HS-27A (cell line): ENCODE measurements around the gene KIF5C.

Experiments
- DNase-seq: peaks from one replicate; pipeline ENCODE4 v3.0.0-alpha.2; 2012; ENCODE audit warnings: low read depth, missing footprints

Gene KIF5C

GRCh38 chr2:149015926-149016563 lies 141.0 kb downstream of the KIF5C start:
- no peak for DNase-seq

GRCh38 chr2:149017116-149017985 lies 142.3 kb downstream of the KIF5C start:
- peak; percentile 64 for DNase-seq

GRCh38 chr2:149018981-149019380 lies 144.0 kb downstream of the KIF5C start:
- DNase-seq, result no peak

- DNase-seq, result no peak
Measured at GRCh38 chr2:149019768-149020167, 144.7 kb downstream of the KIF5C start.

GRCh38 chr2:149020432-149020851 lies 145.4 kb downstream of the KIF5C start:
- DNase-seq, result no peak

- no peak for DNase-seq
Measured at GRCh38 chr2:149021271-149021719, 146.3 kb downstream of the KIF5C start.

GRCh38 chr2:149021761-149022160 lies 146.7 kb downstream of the KIF5C start:
- no peak for DNase-seq

GRCh38 chr2:149023091-149023490 lies 148.1 kb downstream of the KIF5C start:
- no peak for DNase-seq

GRCh38 chr2:149027590-149028250 lies 152.7 kb downstream of the KIF5C start:
- DNase-seq, result no peak

- DNase-seq, result no peak
Measured at GRCh38 chr2:149028377-149028776, 153.3 kb downstream of the KIF5C start.

GRCh38 chr2:149028891-149029290 lies 153.9 kb downstream of the KIF5C start:
- no peak for DNase-seq

- no peak for DNase-seq
Measured at GRCh38 chr2:149029307-149029965, 154.4 kb downstream of the KIF5C start.

- no peak for DNase-seq
Measured at GRCh38 chr2:149031396-149031795, 156.4 kb downstream of the KIF5C start.

- DNase-seq, result no peak
Measured at GRCh38 chr2:149033716-149034115, 158.7 kb downstream of the KIF5C start.

GRCh38 chr2:149034406-149034805 lies 159.4 kb downstream of the KIF5C start:
- no peak for DNase-seq

GRCh38 chr2:149036507-149037293 lies 161.7 kb downstream of the KIF5C start:
- DNase-seq, result no peak

- no peak for DNase-seq
Measured at GRCh38 chr2:149037851-149038250, 162.8 kb downstream of the KIF5C start.

- DNase-seq, result no peak
Measured at GRCh38 chr2:149038442-149039212, 163.6 kb downstream of the KIF5C start, which contains the start of gene LYPD6B. TSS of gene LYPD6B (plus strand) at chr2:149038699. CDS start at chr2:149130949, 92,250 bp downstream.

GRCh38 chr2:149039213-149039724 lies 164.2 kb downstream of the KIF5C start:
- DNase-seq, result no peak

GRCh38 chr2:149040451-149040850 lies 165.4 kb downstream of the KIF5C start:
- DNase-seq, result no peak
